GM23248 (cell line): ENCODE measurements around the gene SFXN2. TPM values are rescaled to one million over a fixed set of nuclear protein-coding genes. Genes with fewer than 3 reads are reported as not detected.

Experiments
- DNase-seq: peaks from one replicate; pipeline ENCODE4 v3.0.0-alpha.2; 2015
- H2AFZ ChIP-seq: fragments of 200-600 bp; sonication (generic); 2 replicates; pipeline ENCODE4 v1.6.1; 2016; ENCODE audit warnings: antibody characterized with exemption
- H3F3A ChIP-seq: fragments of 200-600 bp; sonication (generic); 2 replicates; pipeline ENCODE4 v1.6.1; 2016; ENCODE audit warnings: mild to moderate bottlenecking, antibody characterized with exemption, mixed run types; ENCODE audit not compliant: insufficient read depth
- H3K27ac ChIP-seq: fragments of 200-600 bp; sonication (generic); 2 replicates; pipeline ENCODE4 v1.5.1; 2016; ENCODE audit warnings: mild to moderate bottlenecking
- H3K27me3 ChIP-seq: fragments of 200-600 bp; sonication (generic); replicated peaks from 2 replicates; pipeline ENCODE4 v1.6.1; 2016; ENCODE audit warnings: mild to moderate bottlenecking; ENCODE audit not compliant: insufficient read depth
- H3K36me3 ChIP-seq: fragments of 200-600 bp; sonication (generic); 2 replicates; pipeline ENCODE4 v1.6.1; 2016; ENCODE audit warnings: low read depth, mild to moderate bottlenecking
- H3K4me1 ChIP-seq: fragments of 200-600 bp; sonication (generic); 2 replicates; pipeline ENCODE4 v1.6.1; 2016; ENCODE audit warnings: mild to moderate bottlenecking; ENCODE audit not compliant: insufficient read depth
- H3K4me2 ChIP-seq: fragments of 200-600 bp; sonication (generic); one replicate; pipeline ENCODE4 v1.6.1; 2016; ENCODE audit warnings: mild to moderate bottlenecking; ENCODE audit not compliant: unreplicated experiment
- H3K4me3 ChIP-seq: fragments of 200-600 bp; sonication (generic); 2 replicates; pipeline ENCODE4 v1.5.1; 2016; ENCODE audit warnings: mild to moderate bottlenecking
- H3K79me2 ChIP-seq: fragments of 200-600 bp; sonication (generic); 2 replicates; pipeline ENCODE4 v1.6.1; 2016; ENCODE audit warnings: mild to moderate bottlenecking; ENCODE audit not compliant: insufficient read depth
- H3K9ac ChIP-seq: fragments of 200-600 bp; sonication (generic); 2 replicates; pipeline ENCODE4 v1.6.1; 2016; ENCODE audit warnings: mild to moderate bottlenecking
- H3K9me2 ChIP-seq: fragments of 200-600 bp; sonication (generic); 2 replicates; pipeline ENCODE4 v1.6.1; 2016; ENCODE audit warnings: mixed run types, mild to moderate bottlenecking, moderate library complexity; ENCODE audit not compliant: insufficient read depth
- H3K9me3 ChIP-seq: fragments of 200-600 bp; sonication (generic); one replicate; pipeline ENCODE4 v1.6.1; 2017; ENCODE audit warnings: low read depth
- H4K20me1 ChIP-seq: fragments of 200-600 bp; sonication (generic); 2 replicates; pipeline ENCODE4 v1.6.0; 2016; ENCODE audit not compliant: insufficient read depth
- EZH2 ChIP-seq: fragments of 200-600 bp; sonication (generic); IDR thresholded peaks from 2 replicates; pipeline ENCODE4 v1.6.1; 2018; ENCODE audit warnings: antibody characterized with exemption, mild to moderate bottlenecking; ENCODE audit not compliant: insufficient read depth, poor library complexity, severe bottlenecking
- EZH2phosphoT487 ChIP-seq: fragments of 200-600 bp; sonication (generic); IDR thresholded peaks from 2 replicates; pipeline ENCODE4 v1.6.1; 2018; ENCODE audit warnings: antibody characterized with exemption, moderate library complexity, mild to moderate bottlenecking, low read depth; ENCODE audit not compliant: insufficient read depth
- WGBS, 2 experiments: methylation state at CpG; one replicate each; pipeline ENCODE4 v1.1.6; 2015 to 2017; ENCODE audit warnings: low lambda C conversion rate in 2 of 2, low coverage in 1 of 2; ENCODE audit errors: missing lambda C conversion rate in 2 of 2; 5-methylcytosine and 5-hydroxymethylcytosine counted together
- in situ Hi-C: fragments of 300-500 bp; cut with MboI; formaldehyde crosslinking; loops from 2 replicates; pipeline ENCODE4 v1.15.0; 2020
- polyA plus RNA-seq: library from polyadenylated mRNA; unstranded; fragments of >200 nt; fragmentation: Nextera tagmentation; extraction: Ambion mirVana; gene quantifications from 2 replicates; pipeline ENCODE4 v1.2.1, GENCODE V29; 2016
- total RNA-seq: library from RNA; depleted of rRNA; stranded (reverse); fragments of >200 nt; shearing (Covaris generic); gene quantifications from 2 replicates; pipeline ENCODE4 v1.2.3, GENCODE V29; 2014

The SFXN2 gene
- total and polyA plus RNA-seq, 2 experiments from 2014 or later: 1.1 to 1.7 TPM

DNA sequence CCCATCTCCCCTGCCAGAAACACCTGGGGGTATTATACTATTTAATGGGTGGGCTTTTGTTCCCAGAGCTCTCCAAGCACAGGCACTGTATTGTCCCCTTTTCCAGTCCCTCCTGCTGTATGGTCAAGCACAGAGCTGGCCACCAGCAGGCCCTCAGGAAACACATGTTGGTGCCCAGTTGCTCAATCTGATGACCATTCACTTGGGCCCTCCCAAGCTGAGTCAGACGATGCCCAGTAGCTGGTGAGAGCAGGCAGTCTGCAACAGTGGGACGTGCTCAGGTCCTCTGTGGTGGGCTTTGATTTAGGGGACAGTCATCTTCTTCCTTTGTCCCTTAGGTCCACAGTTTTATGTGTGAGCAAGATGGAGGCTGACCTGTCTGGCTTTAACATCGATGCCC, 11.8 kb downstream of the SFXN2 start:
- Histone ChIP-seq H3K9me3 (no peaks in the 10 kb centered on the region), H3K4me3 (no peak overlapping the region), H3K79me2 (no peaks in the 10 kb centered on the region), H3K36me3 (no peaks in the 10 kb centered on the region), H3K27ac (no peak overlapping the region), H2AFZ (no peak overlapping the region), H3F3A (no peaks in the 10 kb centered on the region), H3K27me3 (no peaks in the 10 kb centered on the region), H4K20me1 (no peaks in the 10 kb centered on the region), H3K9ac (no peak overlapping the region), H3K4me2 (no peak overlapping the region), H3K4me1 (0 out of 2 replicates have a peak, but pooled peaks cover 4% of the 10 kb centered on the region), H3K9me2 (no peaks in the 10 kb centered on the region)
- WGBS, 2 experiments: 55 to 56% methylated on average over 3 of the region's 3 CpGs
- peak; percentile 79 for DNase-seq
- TF ChIP-seq EZH2phosphoT487: no peak
- no peak for TF ChIP-seq EZH2
- in situ Hi-C loops: loop anchor here (5.0 to 25.0 kb wide), 3 partner anchors 106 to 336 kb away; no protein-coding TSS in a partner anchor

DNA sequence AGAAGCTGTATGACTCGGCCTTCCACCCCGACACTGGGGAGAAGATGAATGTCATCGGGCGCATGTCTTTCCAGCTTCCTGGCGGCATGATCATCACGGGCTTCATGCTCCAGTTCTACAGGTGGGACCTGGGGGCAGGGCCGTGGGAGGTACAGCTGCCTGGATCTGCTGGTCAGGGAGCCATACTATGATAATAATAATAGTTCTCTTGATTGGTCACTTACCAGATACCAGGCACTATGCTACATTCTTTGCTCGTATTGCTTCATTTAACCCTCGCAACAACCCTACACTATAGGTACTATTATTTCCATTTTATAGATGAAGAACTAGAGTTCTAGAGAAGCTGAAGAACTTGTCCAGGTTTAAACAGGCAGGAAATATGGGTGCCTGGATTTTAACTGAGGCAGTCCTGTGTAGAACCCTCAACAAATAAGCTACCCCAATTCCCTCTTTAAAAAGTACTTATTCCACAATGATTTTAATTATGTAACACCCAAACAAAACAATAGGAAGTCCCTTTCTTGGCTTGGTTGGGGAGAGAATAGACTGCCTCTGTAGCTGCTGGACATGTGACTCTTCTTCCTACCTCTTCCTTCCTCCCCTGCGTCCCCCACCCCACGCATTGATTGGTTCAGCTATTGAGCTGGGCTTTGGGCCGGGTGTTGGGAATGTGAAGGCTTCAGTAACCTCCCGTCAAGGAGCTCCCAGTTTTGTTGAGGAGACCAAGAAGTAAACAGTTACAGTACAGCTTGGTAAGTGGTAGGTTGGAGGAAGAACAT, 12.8 kb downstream of the SFXN2 start:
- H2AFZ ChIP-seq: no peak overlapping the region
- TF ChIP-seq EZH2phosphoT487 (no peak), EZH2 (no peak)
- no peaks in the 10 kb centered on the region for H3K79me2 ChIP-seq
- H3K27ac ChIP-seq: no peak overlapping the region
- no peak for DNase-seq
- no peaks in the 10 kb centered on the region for H3K27me3 ChIP-seq
- no peak overlapping the region for H3K9ac ChIP-seq
- no peak overlapping the region for H3K4me3 ChIP-seq
- H3F3A ChIP-seq: no peaks in the 10 kb centered on the region
- no peaks in the 10 kb centered on the region for H4K20me1 ChIP-seq
- no peaks in the 10 kb centered on the region for H3K36me3 ChIP-seq
- WGBS, 2 experiments: 75 to 84% methylated on average over 12 to 13 of the region's 13 CpGs
- no peaks in the 10 kb centered on the region for H3K9me2 ChIP-seq
- no peaks in the 10 kb centered on the region for H3K9me3 ChIP-seq
- H3K4me1 ChIP-seq: 0 out of 2 replicates have a peak, but pooled peaks cover 4% of the 10 kb centered on the region
- H3K4me2 ChIP-seq: no peak overlapping the region
- in situ Hi-C loops: loop anchor here (5.0 to 25.0 kb wide), 3 partner anchors 105 to 335 kb away; no protein-coding TSS in a partner anchor

DNA sequence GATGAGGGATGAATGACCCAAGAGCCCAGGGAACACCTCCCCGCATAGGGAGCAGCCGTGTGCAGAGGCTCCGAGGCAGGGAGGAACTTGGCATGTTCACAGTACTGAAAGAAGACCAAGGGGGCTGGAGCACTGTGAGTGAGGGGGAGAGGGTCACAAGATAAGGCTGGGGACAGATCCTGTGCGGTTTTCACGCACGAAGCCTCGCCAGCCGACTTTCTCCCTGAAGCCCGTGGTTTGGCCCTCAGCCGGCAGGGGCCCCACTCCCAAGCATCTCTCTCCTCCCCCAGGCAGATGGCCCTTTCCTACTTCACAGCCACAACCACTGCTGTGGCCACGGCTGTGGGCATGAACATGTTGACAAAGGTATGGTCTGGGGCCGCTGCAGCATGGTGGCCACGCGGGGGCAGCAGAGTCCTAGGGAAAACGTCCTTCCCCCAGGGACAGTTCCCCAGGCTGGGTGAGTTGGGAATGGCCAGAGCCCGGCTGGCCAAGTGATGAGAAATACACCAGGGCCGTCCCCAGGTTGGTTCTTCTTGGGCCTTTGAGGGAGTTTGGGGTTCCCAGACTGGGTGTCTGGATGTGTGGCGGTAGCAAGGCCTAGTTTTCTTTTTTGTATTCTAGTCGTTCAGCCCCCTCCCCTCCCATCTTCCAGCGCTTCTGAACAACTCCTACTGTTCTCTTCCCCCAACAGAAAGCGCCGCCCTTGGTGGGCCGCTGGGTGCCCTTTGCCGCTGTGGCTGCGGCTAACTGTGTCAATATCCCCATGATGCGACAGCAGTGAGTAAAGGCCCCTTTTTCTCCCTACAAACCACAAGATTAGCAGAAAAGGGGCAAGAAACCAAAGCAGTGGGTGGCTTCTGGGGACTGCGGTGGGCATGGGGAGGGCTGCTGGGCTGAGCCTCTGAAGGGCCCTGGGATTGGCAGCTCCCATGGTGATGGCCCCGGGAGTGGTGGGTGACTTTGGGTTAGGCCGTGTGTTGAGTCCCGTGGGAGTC, 14.9 kb downstream of the SFXN2 start:
- H3K27ac ChIP-seq: no peak overlapping the region
- WGBS, 2 experiments: 51% methylated on average over 30 of the region's 30 CpGs
- DNase-seq: peak; percentile 90
- H3K27me3 ChIP-seq: no peaks in the 10 kb centered on the region
- TF ChIP-seq EZH2 (no peak), EZH2phosphoT487 (no peak)
- no peak overlapping the region for H3K4me2 ChIP-seq
- no peaks in the 10 kb centered on the region for H4K20me1 ChIP-seq
- H3K9ac ChIP-seq: no peak overlapping the region
- H3K79me2 ChIP-seq: no peaks in the 10 kb centered on the region
- H2AFZ ChIP-seq: no peak overlapping the region
- H3K4me1 ChIP-seq: 0 out of 2 replicates have a peak, but pooled peaks cover 4% of the 10 kb centered on the region
- H3K9me3 ChIP-seq: no peaks in the 10 kb centered on the region
- in situ Hi-C loops: loop anchor here (5.0 to 25.0 kb wide), 3 partner anchors 103 to 333 kb away; no protein-coding TSS in a partner anchor
- no peaks in the 10 kb centered on the region for H3K36me3 ChIP-seq
- H3K4me3 ChIP-seq: no peak overlapping the region
- no peaks in the 10 kb centered on the region for H3K9me2 ChIP-seq
- H3F3A ChIP-seq: no peaks in the 10 kb centered on the region

DNA sequence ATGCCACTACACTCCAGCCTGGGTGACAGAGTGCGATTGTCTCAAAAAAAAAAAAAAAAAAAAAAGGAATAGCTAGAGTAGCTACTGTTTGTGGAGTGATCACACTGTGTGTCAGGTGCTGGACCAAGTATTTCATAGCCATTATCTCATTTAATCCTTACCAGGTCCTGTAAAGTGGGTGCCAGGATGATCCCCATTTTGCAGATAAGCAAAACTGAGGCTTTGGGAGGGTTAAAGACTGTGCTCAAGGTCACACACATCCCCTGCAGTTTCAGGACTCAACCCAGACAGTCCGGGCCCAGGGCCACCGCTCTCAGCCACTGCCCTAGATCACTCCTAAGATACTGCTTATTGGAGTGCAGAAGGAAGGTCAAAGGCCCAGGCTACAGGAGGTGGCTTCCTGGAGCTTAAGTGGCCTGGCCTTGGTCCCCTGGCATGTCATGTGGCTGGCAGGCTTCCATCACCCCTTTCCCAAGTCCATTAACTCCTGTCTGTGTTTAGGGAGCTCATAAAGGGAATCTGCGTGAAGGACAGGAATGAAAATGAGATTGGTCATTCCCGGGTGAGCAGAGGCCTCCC, 16.9 kb downstream of the SFXN2 start:
- no peak overlapping the region for H3K4me2 ChIP-seq
- no peaks in the 10 kb centered on the region for H3K79me2 ChIP-seq
- H3F3A ChIP-seq: no peaks in the 10 kb centered on the region
- in situ Hi-C loops: loop anchor here (25.0 kb wide), 1 partner anchor 331 kb away; no protein-coding TSS in a partner anchor
- H3K27ac ChIP-seq: no peak overlapping the region
- H3K36me3 ChIP-seq: no peaks in the 10 kb centered on the region
- H3K9me2 ChIP-seq: no peaks in the 10 kb centered on the region
- no peaks in the 10 kb centered on the region for H3K27me3 ChIP-seq
- WGBS, 2 experiments: 74 to 80% methylated on average over 4 to 5 of the region's 5 CpGs
- no peaks in the 10 kb centered on the region for H4K20me1 ChIP-seq
- H2AFZ ChIP-seq: no peak overlapping the region
- no peak for TF ChIP-seq EZH2
- no peak for TF ChIP-seq EZH2phosphoT487
- no peaks in the 10 kb centered on the region for H3K9me3 ChIP-seq
- H3K4me1 ChIP-seq: 0 out of 2 replicates have a peak, but pooled peaks cover under 1% of the 10 kb centered on the region
- no peak overlapping the region for H3K4me3 ChIP-seq
- no peak for DNase-seq
- no peak overlapping the region for H3K9ac ChIP-seq
